H1 (cell line): Measurements from ENCODE around the gene PJA1.

Experiments used
- BCL11A ChIP-seq, 2 experiments: IDR thresholded peaks; one replicate each; pipeline ENCODE4 v1.6.1; 2011; ENCODE audit warnings: low read depth in 2 of 2, low read length in 2 of 2, mild to moderate bottlenecking in 2 of 2
- CTCF ChIP-seq, 3 experiments: IDR thresholded peaks; 1 replicate in 2 of 3; 2 replicates in 1 of 3; pipeline versions ENCODE4 v1.5.1 to v1.6.1; 2011; ENCODE audit warnings: low read length in 3 of 3, mild to moderate bottlenecking in 3 of 3, inconsistent platforms in 2 of 3, low read depth in 1 of 3, moderate library complexity in 1 of 3; ENCODE audit not compliant: insufficient read depth in 1 of 3; ENCODE audit errors: control extremely low read depth in 1 of 3
- MAX ChIP-seq: IDR thresholded peaks from 2 replicates; pipeline ENCODE4 v1.6.1; 2012; ENCODE audit warnings: inconsistent platforms
- POLR2A ChIP-seq, 2 experiments: IDR thresholded peaks; 1 replicate in 1 of 2; 2 replicates in 1 of 2; pipeline ENCODE4 v1.6.1; 2011; ENCODE audit warnings: low read depth in 2 of 2, low read length in 2 of 2, mild to moderate bottlenecking in 2 of 2; ENCODE audit errors: control extremely low read depth in 1 of 2
- YY1 ChIP-seq: IDR thresholded peaks from 2 replicates; pipeline ENCODE4 v1.6.1; 2011; ENCODE audit warnings: low read depth, mild to moderate bottlenecking, low read length

DNA sequence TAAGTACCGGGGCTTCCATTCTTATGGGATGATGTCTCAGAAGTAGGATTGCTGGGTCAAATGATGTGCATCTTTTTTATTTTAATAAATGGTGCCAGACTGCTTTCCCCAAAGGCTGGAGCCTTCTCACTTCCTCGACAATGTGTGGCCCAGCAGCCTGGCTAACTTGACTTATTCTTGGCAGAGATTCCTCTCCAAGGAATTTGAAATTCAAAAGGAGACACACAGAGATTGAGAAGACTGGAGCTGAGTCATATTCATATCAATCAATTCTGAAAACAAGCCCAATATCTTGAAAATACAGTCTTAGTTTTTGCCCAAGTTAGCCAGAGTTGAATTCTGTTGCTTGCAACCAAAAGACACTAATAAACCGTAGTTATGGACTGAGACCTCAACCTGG lies 10.8 kb upstream of the PJA1 start:
- TF ChIP-seq CTCF (IDR thresholded peaks at IDR 0.05; ENCODE audit: control extremely low read depth in 1 of 3, insufficient read depth in 1 of 3, low read depth in 1 of 3, low read length in 3 of 3) (no peak), POLR2A (IDR thresholded peaks at IDR 0.05; ENCODE audit: control extremely low read depth in 1 of 2, low read depth in 2 of 2, low read length in 2 of 2) (no peak), MAX (no peak), BCL11A (IDR thresholded peaks at IDR 0.05; ENCODE audit: low read depth in 2 of 2, low read length in 2 of 2) (no peak), YY1 (no peak)
